ACC112 (cell line): ENCODE results near the gene NFIX.
A peak's percentile ranks its signal among the peaks of the same experiment; 100 is the strongest.

Experiments used
- H2AFZ ChIP-seq: fragments of 200-600 bp; sonication (generic); one replicate; pipeline ENCODE4 v1.6.0; 2017; ENCODE audit warnings: antibody characterized with exemption, low read length; ENCODE audit not compliant: unreplicated experiment
- H3K27ac ChIP-seq: fragments of 200-600 bp; sonication (generic); 2 replicates; pipeline ENCODE4 v1.5.1; 2014; ENCODE audit warnings: low read depth, mild to moderate bottlenecking, antibody characterized with exemption, low read length, moderate library complexity
- H3K27me3 ChIP-seq: fragments of 200-600 bp; sonication (generic); 2 replicates; pipeline ENCODE4 v1.6.1; 2014; ENCODE audit warnings: mild to moderate bottlenecking, antibody characterized with exemption, low read length, moderate library complexity, mixed read lengths; ENCODE audit not compliant: insufficient read depth
- H3K36me3 ChIP-seq: fragments of 200-600 bp; sonication (generic); 2 replicates; pipeline ENCODE4 v1.6.1; 2016; ENCODE audit warnings: mild to moderate bottlenecking, antibody characterized with exemption, low read length, moderate library complexity, mixed read lengths; ENCODE audit not compliant: insufficient read depth
- H3K4me1 ChIP-seq: fragments of 200-600 bp; sonication (generic); one replicate; pipeline ENCODE4 v1.6.1; 2016; ENCODE audit warnings: low read length, mixed read lengths; ENCODE audit not compliant: insufficient read depth, unreplicated experiment, control insufficient read depth
- H3K4me3 ChIP-seq: fragments of 200-600 bp; sonication (generic); 2 replicates; pipeline ENCODE4 v1.5.1; 2014; ENCODE audit warnings: mild to moderate bottlenecking, low read depth, low read length
- H3K79me2 ChIP-seq: fragments of 200-600 bp; sonication (generic); one replicate; pipeline ENCODE4 v1.6.0; 2016; ENCODE audit warnings: low read length; ENCODE audit not compliant: control insufficient read depth, unreplicated experiment, insufficient read depth

Gene NFIX

GRCh38 chr19:13127811-13128575 lies 132.7 kb downstream of the NFIX start:
- H3K4me3 ChIP-seq = no peak overlapping the region
- H3K27me3 ChIP-seq = no peaks in the 10 kb centered on the region
- no peak overlapping the region for H3K27ac ChIP-seq
- H2AFZ ChIP-seq = no peak overlapping the region
- H3K36me3 ChIP-seq = no peaks in the 10 kb centered on the region
- H3K4me1 ChIP-seq = peaks cover 16% of the 10 kb centered on the region
- peaks cover 68% of the 10 kb centered on the region for H3K79me2 ChIP-seq

GRCh38 chr19:13128583-13128982 lies 133.3 kb downstream of the NFIX start:
- Histone ChIP-seq H3K27ac (no peak overlapping the region), H3K36me3 (no peaks in the 10 kb centered on the region)

GRCh38 chr19:13129384-13129783 lies 134.1 kb downstream of the NFIX start:
- H3K4me1 ChIP-seq = peaks cover 22% of the 10 kb centered on the region
- H3K27me3 ChIP-seq = no peaks in the 10 kb centered on the region
- H3K4me3 ChIP-seq = no peak overlapping the region
- H2AFZ ChIP-seq = no peak overlapping the region
- peaks cover 69% of the 10 kb centered on the region for H3K79me2 ChIP-seq
- no peaks in the 10 kb centered on the region for H3K36me3 ChIP-seq
- H3K27ac ChIP-seq = no peak overlapping the region

More at GRCh38 chr19:13128583-13128982, 133.3 kb downstream of the NFIX start:
- Histone ChIP-seq H3K4me1 (peaks cover 17% of the 10 kb centered on the region), H3K27me3 (no peaks in the 10 kb centered on the region), H3K4me3 (no peak overlapping the region), H3K79me2 (peaks cover 68% of the 10 kb centered on the region), H2AFZ (no peak overlapping the region)

- H3K79me2 ChIP-seq = peaks cover 65% of the 10 kb centered on the region
- no peaks in the 10 kb centered on the region for H3K27me3 ChIP-seq
- no peak overlapping the region for H3K4me3 ChIP-seq
- H3K36me3 ChIP-seq = no peaks in the 10 kb centered on the region
- no peak overlapping the region for H2AFZ ChIP-seq
- no peak overlapping the region; the same call in 1 of the 2 replicates for H3K27ac ChIP-seq
- peaks cover 27% of the 10 kb centered on the region for H3K4me1 ChIP-seq
Measured at GRCh38 chr19:13130886-13131490, 135.7 kb downstream of the NFIX start.

- Histone ChIP-seq H3K27ac (peak overlapping the region; percentile 57), H3K27me3 (no peaks in the 10 kb centered on the region), H3K4me1 (peaks cover 27% of the 10 kb centered on the region), H2AFZ (no peak overlapping the region), H3K4me3 (no peak overlapping the region), H3K36me3 (no peaks in the 10 kb centered on the region), H3K79me2 (peaks cover 57% of the 10 kb centered on the region)
Measured at GRCh38 chr19:13132471-13133180, 137.4 kb downstream of the NFIX start.

GRCh38 chr19:13133241-13133870 lies 138.1 kb downstream of the NFIX start:
- Histone ChIP-seq H2AFZ (no peak overlapping the region), H3K27ac (peak overlapping the region; percentile 57; the same call in 1 of the 2 replicates), H3K36me3 (no peaks in the 10 kb centered on the region), H3K4me3 (no peak overlapping the region), H3K79me2 (peaks cover 50% of the 10 kb centered on the region), H3K27me3 (no peaks in the 10 kb centered on the region), H3K4me1 (peaks cover 27% of the 10 kb centered on the region)

- H3K27ac ChIP-seq = no peak overlapping the region
- H3K79me2 ChIP-seq = peaks cover 38% of the 10 kb centered on the region
- H3K27me3 ChIP-seq = no peaks in the 10 kb centered on the region
- peaks cover 27% of the 10 kb centered on the region for H3K4me1 ChIP-seq
- H2AFZ ChIP-seq = no peak overlapping the region
- no peak overlapping the region for H3K4me3 ChIP-seq
- no peaks in the 10 kb centered on the region for H3K36me3 ChIP-seq
Measured at GRCh38 chr19:13134626-13135025, 139.4 kb downstream of the NFIX start.

GRCh38 chr19:13135068-13136062 lies 140.1 kb downstream of the NFIX start:
- Histone ChIP-seq H3K4me1 (peaks cover 27% of the 10 kb centered on the region), H3K36me3 (no peaks in the 10 kb centered on the region), H2AFZ (no peak overlapping the region), H3K27ac (no peak overlapping the region), H3K79me2 (peaks cover 38% of the 10 kb centered on the region), H3K27me3 (no peaks in the 10 kb centered on the region), H3K4me3 (no peak overlapping the region)

- H3K4me3 ChIP-seq = no peak overlapping the region
- no peaks in the 10 kb centered on the region for H3K36me3 ChIP-seq
- peaks cover 17% of the 10 kb centered on the region for H3K4me1 ChIP-seq
- H2AFZ ChIP-seq = no peak overlapping the region
- no peak overlapping the region for H3K27ac ChIP-seq
- H3K79me2 ChIP-seq = peaks cover 27% of the 10 kb centered on the region
- H3K27me3 ChIP-seq = no peaks in the 10 kb centered on the region
Measured at GRCh38 chr19:13137290-13137794, 142.1 kb downstream of the NFIX start.
